HepG2 (cell line): ENCODE data around the gene ARPC3. TPM values are rescaled to one million over a fixed set of nuclear protein-coding genes. Genes with fewer than 3 reads are reported as not detected.

Experiments used
- CBX5 ChIP-seq: sonication (generic); formaldehyde crosslinking; IDR thresholded peaks from 2 replicates; pipeline ENCODE4 v1.4.0; 2020; ENCODE audit warnings: missing genetic modification reagents, borderline replicate concordance
- CEBPZ ChIP-seq: IDR thresholded peaks from 2 replicates; pipeline ENCODE4 v1.6.1; 2012; ENCODE audit warnings: low read length, improper control_type of control experiment
- FLYWCH1 ChIP-seq: sonication (generic); formaldehyde crosslinking; IDR thresholded peaks from 2 replicates; pipeline ENCODE4 v1.8.1; 2023; ENCODE audit warnings: mild to moderate bottlenecking, missing genetic modification reagents
- HNF1B ChIP-seq: sonication (generic); formaldehyde crosslinking; IDR thresholded peaks from 2 replicates; pipeline ENCODE4 v1.5.1; 2020; ENCODE audit warnings: mild to moderate bottlenecking, moderate library complexity, missing genetic modification reagents
- RCOR2 ChIP-seq: IDR thresholded peaks from 2 replicates; pipeline ENCODE4 v1.6.1; 2016; ENCODE audit warnings: missing biosample characterization, missing genetic modification reagents
- ZNF383 ChIP-seq: sonication (generic); formaldehyde crosslinking; IDR thresholded peaks from 2 replicates; pipeline ENCODE4 v1.4.0; 2020; ENCODE audit warnings: missing genetic modification reagents, mild to moderate bottlenecking, borderline replicate concordance
- ZNF788 ChIP-seq: sonication (generic); formaldehyde crosslinking; IDR thresholded peaks from 2 replicates; pipeline ENCODE4 v1.5.0; 2020; ENCODE audit warnings: mild to moderate bottlenecking, missing genetic modification reagents, borderline replicate concordance
- polyA plus RNA-seq, 8 experiments: library from polyadenylated mRNA; depleted of rRNA in 3 of 8; stranded (reverse) in 7 of 8; unstranded in 1 of 8; fragments of >200 nt; fragmentation: Illumina TruSeq in 4 of 8; extraction: Trizol in 4 of 8; gene quantifications; 2 replicates each; pipeline versions ENCODE4 v1.2.1 to v1.2.3, GENCODE V29; 2011 to 2016; ENCODE audit warnings: low read depth in 4 of 8, missing spikeins in 1 of 8, mixed read lengths in 1 of 8; ENCODE audit not compliant: insufficient read depth in 1 of 8
- total RNA-seq, 5 experiments: library from RNA; depleted of rRNA; stranded (reverse); fragments of >200 nt; fragmentation: Illumina TruSeq; extraction: Trizol; gene quantifications; 2 replicates each; pipeline ENCODE4 v1.2.3, GENCODE V29; 2016; ENCODE audit warnings: low read depth in 1 of 5
- TF ChIP-seq, protein P1 (sequence below), 2 experiments: sonication (generic) in 1 of 2; formaldehyde crosslinking in 1 of 2; IDR thresholded peaks; 2 replicates each; pipeline versions ENCODE4 v1.4.0 to v1.6.1; 2016 to 2020; ENCODE audit warnings: borderline replicate concordance in 1 of 2, low read depth in 1 of 2, mild to moderate bottlenecking in 1 of 2, missing genetic modification reagents in 1 of 2
- TF ChIP-seq, protein P2 (sequence below): sonication (generic); formaldehyde crosslinking; IDR thresholded peaks from 2 replicates; pipeline ENCODE4 v1.4.0; 2020; ENCODE audit warnings: low read depth, missing genetic modification reagents
- TF ChIP-seq, protein P3 (sequence below): sonication (generic); formaldehyde crosslinking; IDR thresholded peaks from 2 replicates; pipeline ENCODE4 v1.5.1; 2020; ENCODE audit warnings: missing genetic modification reagents, mild to moderate bottlenecking, borderline replicate concordance

Gene ARPC3
- total and polyA plus RNA-seq, 2 of the 13 experiments (the other 11 are each of a cell fraction or from before 2014, with no cell fraction given) = 32.7 to 234 TPM

DNA sequence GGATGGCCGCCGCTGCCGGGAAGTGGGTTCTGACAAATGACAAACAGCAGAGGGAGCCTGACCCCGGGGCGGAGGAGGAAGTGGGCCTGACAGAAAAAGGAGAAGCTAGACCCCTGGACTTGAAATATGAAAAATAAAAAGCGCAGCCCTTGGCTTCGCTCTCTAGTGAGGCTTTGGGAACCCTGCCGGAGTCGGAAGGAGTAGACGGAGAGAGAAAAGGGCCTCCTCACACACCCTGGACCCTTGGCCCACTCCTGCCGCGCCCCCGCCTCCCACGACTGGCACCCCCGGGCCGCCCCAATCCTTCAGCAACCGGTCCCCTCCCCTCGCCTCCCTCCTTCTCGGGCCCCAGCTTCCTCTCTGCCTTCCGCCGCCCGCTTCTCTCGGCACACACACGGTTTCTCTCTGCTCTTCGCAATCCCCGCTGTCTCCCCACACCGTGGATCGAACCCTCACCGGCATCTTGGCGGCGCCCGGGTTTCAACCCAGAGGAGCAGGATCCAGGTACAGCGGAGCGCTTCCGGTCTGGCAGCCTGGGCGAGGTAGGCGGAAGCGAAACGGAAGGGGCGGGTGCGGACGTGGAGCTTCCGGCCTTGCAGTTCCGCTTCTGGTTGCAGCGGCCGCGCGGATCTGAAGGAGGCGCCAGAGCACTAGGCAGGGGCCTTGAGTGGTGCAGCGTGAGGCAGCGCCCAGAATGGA, at the start of gene ARPC3 (continued):
- TF ChIP-seq, protein P1, sequence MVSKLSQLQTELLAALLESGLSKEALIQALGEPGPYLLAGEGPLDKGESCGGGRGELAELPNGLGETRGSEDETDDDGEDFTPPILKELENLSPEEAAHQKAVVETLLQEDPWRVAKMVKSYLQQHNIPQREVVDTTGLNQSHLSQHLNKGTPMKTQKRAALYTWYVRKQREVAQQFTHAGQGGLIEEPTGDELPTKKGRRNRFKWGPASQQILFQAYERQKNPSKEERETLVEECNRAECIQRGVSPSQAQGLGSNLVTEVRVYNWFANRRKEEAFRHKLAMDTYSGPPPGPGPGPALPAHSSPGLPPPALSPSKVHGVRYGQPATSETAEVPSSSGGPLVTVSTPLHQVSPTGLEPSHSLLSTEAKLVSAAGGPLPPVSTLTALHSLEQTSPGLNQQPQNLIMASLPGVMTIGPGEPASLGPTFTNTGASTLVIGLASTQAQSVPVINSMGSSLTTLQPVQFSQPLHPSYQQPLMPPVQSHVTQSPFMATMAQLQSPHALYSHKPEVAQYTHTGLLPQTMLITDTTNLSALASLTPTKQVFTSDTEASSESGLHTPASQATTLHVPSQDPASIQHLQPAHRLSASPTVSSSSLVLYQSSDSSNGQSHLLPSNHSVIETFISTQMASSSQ (IDR thresholded peaks at IDR 0.05; ENCODE audit: low read depth) = no peak
- TF ChIP-seq, protein P1 (CRISPR knock-in tag; IDR thresholded peaks at IDR 0.05; ENCODE audit: borderline replicate concordance) = peak; percentile 72; the same call in 1 of the 2 replicates
- TF ChIP-seq FLYWCH1 (CRISPR knock-in tag) (no peak), HNF1B (CRISPR knock-in tag) (peak; percentile 97), CEBPZ (no peak), RCOR2 (CRISPR knock-in tag) (0 out of 2 replicates have a peak, but pooled peaks have one; percentile 9), CBX5 (CRISPR knock-in tag) (peak; percentile 49; the same call in 1 of the 2 replicates), ZNF788 (CRISPR knock-in tag) (peak; percentile 71; the same call in 1 of the 2 replicates), ZNF383 (no peak)
- TF ChIP-seq, protein P2, sequence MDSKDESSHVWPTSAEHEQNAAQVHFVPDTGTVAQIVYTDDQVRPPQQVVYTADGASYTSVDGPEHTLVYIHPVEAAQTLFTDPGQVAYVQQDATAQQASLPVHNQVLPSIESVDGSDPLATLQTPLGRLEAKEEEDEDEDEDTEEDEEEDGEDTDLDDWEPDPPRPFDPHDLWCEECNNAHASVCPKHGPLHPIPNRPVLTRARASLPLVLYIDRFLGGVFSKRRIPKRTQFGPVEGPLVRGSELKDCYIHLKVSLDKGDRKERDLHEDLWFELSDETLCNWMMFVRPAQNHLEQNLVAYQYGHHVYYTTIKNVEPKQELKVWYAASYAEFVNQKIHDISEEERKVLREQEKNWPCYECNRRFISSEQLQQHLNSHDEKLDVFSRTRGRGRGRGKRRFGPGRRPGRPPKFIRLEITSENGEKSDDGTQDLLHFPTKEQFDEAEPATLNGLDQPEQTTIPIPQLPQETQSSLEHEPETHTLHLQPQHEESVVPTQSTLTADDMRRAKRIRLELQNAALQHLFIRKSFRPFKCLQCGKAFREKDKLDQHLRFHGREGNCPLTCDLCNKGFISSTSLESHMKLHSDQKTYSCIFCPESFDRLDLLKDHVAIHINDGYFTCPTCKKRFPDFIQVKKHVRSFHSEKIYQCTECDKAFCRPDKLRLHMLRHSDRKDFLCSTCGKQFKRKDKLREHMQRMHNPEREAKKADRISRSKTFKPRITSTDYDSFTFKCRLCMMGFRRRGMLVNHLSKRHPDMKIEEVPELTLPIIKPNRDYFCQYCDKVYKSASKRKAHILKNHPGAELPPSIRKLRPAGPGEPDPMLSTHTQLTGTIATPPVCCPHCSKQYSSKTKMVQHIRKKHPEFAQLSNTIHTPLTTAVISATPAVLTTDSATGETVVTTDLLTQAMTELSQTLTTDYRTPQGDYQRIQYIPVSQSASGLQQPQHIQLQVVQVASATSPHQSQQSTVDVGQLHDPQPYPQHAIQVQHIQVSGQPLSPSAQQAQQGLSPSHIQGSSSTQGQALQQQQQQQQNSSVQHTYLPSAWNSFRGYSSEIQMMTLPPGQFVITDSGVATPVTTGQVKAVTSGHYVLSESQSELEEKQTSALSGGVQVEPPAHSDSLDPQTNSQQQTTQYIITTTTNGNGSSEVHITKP (CRISPR knock-in tag) = no peak
- TF ChIP-seq, protein P3, sequence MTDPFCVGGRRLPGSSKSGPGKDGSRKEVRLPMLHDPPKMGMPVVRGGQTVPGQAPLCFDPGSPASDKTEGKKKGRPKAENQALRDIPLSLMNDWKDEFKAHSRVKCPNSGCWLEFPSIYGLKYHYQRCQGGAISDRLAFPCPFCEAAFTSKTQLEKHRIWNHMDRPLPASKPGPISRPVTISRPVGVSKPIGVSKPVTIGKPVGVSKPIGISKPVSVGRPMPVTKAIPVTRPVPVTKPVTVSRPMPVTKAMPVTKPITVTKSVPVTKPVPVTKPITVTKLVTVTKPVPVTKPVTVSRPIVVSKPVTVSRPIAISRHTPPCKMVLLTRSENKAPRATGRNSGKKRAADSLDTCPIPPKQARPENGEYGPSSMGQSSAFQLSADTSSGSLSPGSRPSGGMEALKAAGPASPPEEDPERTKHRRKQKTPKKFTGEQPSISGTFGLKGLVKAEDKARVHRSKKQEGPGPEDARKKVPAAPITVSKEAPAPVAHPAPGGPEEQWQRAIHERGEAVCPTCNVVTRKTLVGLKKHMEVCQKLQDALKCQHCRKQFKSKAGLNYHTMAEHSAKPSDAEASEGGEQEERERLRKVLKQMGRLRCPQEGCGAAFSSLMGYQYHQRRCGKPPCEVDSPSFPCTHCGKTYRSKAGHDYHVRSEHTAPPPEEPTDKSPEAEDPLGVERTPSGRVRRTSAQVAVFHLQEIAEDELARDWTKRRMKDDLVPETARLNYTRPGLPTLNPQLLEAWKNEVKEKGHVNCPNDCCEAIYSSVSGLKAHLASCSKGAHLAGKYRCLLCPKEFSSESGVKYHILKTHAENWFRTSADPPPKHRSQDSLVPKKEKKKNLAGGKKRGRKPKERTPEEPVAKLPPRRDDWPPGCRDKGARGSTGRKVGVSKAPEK = 0 out of 2 replicates have a peak, but pooled peaks have one; percentile 32
